GDM1 (cell line): Measurements from ENCODE around the gene PRRG1.
"Not testable (repeated sequence)": the region's sequence is repeated elsewhere in the genome, so short reads cannot be mapped to it uniquely, and the experiment has no call there.

Source experiments
- DNase-seq: peaks from one replicate; lab custom pipeline; 2025; lab: John Stamatoyannopoulos, UW

PRRG1 gene

GRCh38 chrX:37470711-37471110 is 121.5 kb downstream of the PRRG1 start:
- no peak for DNase-seq

DNA sequence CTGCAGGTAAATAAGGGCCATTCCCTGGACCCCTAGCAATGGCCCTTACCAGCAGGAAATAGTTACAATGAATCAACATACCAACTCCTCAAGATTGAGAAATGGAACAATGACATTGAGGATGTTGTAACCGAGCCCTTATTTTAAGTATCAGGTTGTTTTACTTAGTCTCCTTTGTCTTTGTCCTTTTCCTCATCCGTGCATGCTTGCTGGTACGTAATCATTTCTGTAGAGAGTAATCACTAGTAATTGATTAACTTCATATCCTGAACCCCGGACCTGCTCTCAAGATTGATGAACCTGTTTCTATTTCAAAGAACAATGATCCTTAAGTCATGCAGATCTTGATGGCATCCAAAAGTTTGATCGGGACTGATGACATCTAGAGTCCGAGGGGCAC is 123.7 kb downstream of the PRRG1 start:
- DNase-seq = no peak

DNA sequence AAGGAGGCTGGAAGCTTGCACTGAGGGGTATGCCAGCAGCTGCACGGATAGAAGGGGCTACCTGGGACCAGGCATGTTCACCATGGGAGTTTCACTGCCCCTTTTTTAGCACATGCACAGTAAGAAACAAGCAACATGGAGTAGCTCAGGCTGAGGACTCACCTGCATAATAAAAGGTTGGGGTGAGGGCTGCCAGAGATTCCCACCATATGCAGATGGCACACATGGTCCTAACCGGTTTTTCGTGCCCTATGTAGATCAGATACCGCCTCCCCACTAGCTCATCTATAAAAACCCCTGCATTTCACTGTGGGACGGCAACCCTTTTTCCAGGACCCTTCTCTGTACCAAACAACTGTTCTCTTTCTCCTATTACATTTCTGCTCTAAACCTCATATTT is 125.3 kb downstream of the PRRG1 start:
- DNase-seq = no peak

DNA sequence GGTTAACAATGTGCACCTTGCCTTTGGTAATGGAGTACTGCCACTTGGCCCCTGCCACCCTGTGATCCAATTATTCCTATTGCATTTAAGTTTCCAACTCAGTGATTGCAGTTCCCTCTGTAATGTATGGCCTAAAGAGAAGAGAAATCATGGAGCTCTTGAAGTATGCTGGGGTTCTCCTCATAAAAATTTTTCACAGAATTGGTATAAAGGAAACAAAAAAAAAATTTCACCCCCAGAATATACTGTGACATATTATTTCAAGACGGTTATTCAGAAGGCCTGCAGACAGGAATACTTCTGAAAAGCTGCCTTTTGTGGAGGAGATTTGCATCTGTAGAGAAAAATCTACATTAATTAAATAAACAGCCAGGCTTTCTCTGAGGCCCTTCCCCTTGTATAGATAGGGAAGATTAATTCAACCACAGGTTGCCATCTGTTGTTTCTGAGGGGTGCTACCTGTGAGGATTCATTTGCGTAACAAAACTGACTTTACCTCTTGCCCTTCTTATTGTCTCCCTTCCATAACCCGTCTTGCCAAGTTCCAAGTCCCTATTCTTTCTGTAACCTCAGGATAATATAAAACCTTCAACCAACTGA is 127.5 kb downstream of the PRRG1 start:
- DNase-seq = no peak

- not testable (repeated sequence) for DNase-seq
Measured at GRCh38 chrX:37484335-37484734, 135.2 kb downstream of the PRRG1 start.

GRCh38 chrX:37485429-37485828 is 136.3 kb downstream of the PRRG1 start:
- DNase-seq = no peak

GRCh38 chrX:37487271-37487670 is 138.1 kb downstream of the PRRG1 start:
- no peak for DNase-seq

DNA sequence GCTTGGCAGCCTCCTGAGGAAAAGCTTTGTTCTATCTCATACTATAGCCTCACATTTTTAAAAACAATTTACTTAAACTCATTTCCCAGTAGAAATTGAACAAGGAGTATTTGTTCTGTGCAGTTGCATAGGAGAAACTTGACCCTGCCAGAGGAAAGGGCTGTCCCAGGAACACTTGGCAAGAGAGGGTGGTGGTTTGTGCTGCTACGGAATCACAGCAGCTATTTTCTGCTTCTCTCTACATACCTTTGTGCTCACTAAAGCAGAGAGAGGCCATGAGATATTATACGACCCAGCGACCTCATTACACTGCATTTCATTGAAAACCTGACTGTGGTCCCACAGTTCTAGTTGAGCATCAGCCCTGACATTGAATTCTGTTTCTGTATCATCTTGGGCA is 139.2 kb downstream of the PRRG1 start:
- DNase-seq = no peak

DNA sequence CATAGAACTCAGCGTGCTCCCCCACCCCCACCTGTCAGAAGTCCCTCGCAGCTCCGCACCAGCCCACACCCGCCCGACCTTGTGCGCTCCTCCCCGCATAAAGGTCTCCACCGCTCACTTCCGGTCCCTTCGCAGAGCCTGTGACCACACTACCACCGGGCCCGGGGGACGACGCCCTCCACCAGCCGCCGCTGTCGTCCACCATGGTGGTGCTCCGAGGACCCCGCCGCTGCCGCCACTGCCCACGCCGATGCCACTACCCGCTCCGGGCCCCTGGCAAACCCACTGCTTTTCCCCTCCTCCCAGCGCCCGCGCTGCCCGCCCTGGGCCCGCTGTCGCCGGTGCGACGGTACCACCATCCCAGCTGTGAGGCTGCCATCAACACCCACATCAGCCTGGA is 142.5 kb downstream of the PRRG1 start:
- DNase-seq = no peak

DNA sequence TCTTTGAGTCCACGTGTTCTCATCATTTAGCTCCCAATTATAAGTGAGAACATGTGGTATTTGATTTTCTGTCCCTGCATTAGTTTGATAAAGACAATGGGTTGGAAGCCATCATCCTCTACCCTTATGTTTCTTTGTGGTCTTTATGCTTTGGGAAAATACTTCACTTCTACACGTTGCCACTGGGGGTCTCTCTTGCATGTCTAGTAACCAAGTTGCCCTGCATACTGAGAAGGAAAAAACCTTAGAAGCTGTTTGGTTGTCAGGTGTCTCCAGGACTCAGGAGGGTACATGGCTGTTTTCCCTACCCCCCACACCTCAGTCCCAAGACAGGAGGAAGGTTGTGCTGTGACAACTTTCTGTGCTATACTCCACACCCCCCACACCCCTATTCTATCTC is 146.6 kb downstream of the PRRG1 start:
- not testable (repeated sequence) for DNase-seq

GRCh38 chrX:37497126-37497525 is 148.0 kb downstream of the PRRG1 start:
- DNase-seq = not testable (repeated sequence)

GRCh38 chrX:37498323-37498722 is 149.2 kb downstream of the PRRG1 start:
- not testable (repeated sequence) for DNase-seq

GRCh38 chrX:37499649-37500048 is 150.5 kb downstream of the PRRG1 start:
- DNase-seq = not testable (repeated sequence)

- DNase-seq = no peak
Measured at GRCh38 chrX:37504991-37505390, 155.8 kb downstream of the PRRG1 start.
